ENCODE results near the gene SYT6.

GRCh38 chr1:114087495-114087894 lies 66.2 kb downstream of the SYT6 start:
- TF ChIP-seq, protein P1, sequence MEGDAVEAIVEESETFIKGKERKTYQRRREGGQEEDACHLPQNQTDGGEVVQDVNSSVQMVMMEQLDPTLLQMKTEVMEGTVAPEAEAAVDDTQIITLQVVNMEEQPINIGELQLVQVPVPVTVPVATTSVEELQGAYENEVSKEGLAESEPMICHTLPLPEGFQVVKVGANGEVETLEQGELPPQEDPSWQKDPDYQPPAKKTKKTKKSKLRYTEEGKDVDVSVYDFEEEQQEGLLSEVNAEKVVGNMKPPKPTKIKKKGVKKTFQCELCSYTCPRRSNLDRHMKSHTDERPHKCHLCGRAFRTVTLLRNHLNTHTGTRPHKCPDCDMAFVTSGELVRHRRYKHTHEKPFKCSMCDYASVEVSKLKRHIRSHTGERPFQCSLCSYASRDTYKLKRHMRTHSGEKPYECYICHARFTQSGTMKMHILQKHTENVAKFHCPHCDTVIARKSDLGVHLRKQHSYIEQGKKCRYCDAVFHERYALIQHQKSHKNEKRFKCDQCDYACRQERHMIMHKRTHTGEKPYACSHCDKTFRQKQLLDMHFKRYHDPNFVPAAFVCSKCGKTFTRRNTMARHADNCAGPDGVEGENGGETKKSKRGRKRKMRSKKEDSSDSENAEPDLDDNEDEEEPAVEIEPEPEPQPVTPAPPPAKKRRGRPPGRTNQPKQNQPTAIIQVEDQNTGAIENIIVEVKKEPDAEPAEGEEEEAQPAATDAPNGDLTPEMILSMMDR (IDR thresholded peaks at IDR 0.05; ENCODE audit: low read length), result no peak
- TF ChIP-seq EZH2 (optimal IDR thresholded peaks at IDR 0.05; ENCODE audit: low read depth, low read length), result no peak

Measured in MM.1S (cell line).